H1 (cell line): Measurements from ENCODE around the gene MTR. TPM values are rescaled to one million over a fixed set of nuclear protein-coding genes. Genes with fewer than 3 reads are reported as not detected.

Experiments
- CTCF ChIA-PET: fragments of 300-600 bp; sonication (Branson Sonifier 250); formaldehyde crosslinking; loops from one replicate; lab custom pipeline; 2021; ENCODE audit not compliant: partially characterized antibody; lab: Charles Lee
- POLR2A ChIA-PET: fragments of 300-600 bp; sonication (Branson Sonifier 250); formaldehyde crosslinking; loops from one replicate; lab custom pipeline; 2021; ENCODE audit warnings: inconsistent platforms; ENCODE audit not compliant: partially characterized antibody; lab: Charles Lee
- DNase-seq, 2 experiments: peaks; one replicate each; pipeline versions ENCODE4 v3.0.0 to v3.0.0-alpha.2; 2010 to 2022; ENCODE audit warnings: low spot score in 2 of 2, low read depth in 1 of 2, mixed read lengths in 1 of 2
- FAIRE-seq: peaks from 2 replicates; lab custom pipeline; 2011; peaks lifted over from hg19 to GRCh38; lab: Jason Lieb, UNC
- H2AFZ ChIP-seq: 2 replicates; pipeline ENCODE4 v1.8.1; 2012; ENCODE audit warnings: low read length, inconsistent platforms
- H2AK5ac ChIP-seq: 2 replicates; pipeline ENCODE4 v1.6.1; 2013; ENCODE audit warnings: low read depth, low read length
- H2BK120ac ChIP-seq: replicated peaks from 2 replicates; pipeline ENCODE3; 2013; ENCODE audit warnings: low read depth, low read length, inconsistent platforms
- H2BK12ac ChIP-seq: 2 replicates; pipeline ENCODE4 v1.6.1; 2013; ENCODE audit warnings: low read depth, low read length
- H2BK15ac ChIP-seq: 2 replicates; pipeline ENCODE4 v1.6.1; 2013; ENCODE audit warnings: low read length
- H2BK20ac ChIP-seq: 2 replicates; pipeline ENCODE4 v1.6.1; 2013; ENCODE audit warnings: low read length
- H2BK5ac ChIP-seq: 2 replicates; pipeline ENCODE4 v1.6.1; 2013; ENCODE audit warnings: low read depth, low read length
- H3K14ac ChIP-seq: 2 replicates; pipeline ENCODE4 v1.6.1; 2013; ENCODE audit warnings: inconsistent platforms; ENCODE audit not compliant: insufficient read length
- H3K18ac ChIP-seq: 2 replicates; pipeline ENCODE4 v1.6.1; 2013; ENCODE audit warnings: low read length; ENCODE audit errors: extremely low read depth
- H3K23ac ChIP-seq: 2 replicates; pipeline ENCODE4 v1.6.1; 2013; ENCODE audit warnings: inconsistent platforms; ENCODE audit not compliant: insufficient read length
- H3K23me2 ChIP-seq: 2 replicates; pipeline ENCODE4 v1.6.1; 2013; ENCODE audit warnings: low read depth, low read length
- H3K27ac ChIP-seq: 2 replicates; pipeline ENCODE4 v1.6.1; 2011; ENCODE audit warnings: low read depth, low read length, inconsistent platforms
- H3K27me3 ChIP-seq, 4 experiments: replicated peaks in 1 of 4; 1 replicate in 1 of 4; 2 replicates in 3 of 4; pipeline versions ENCODE4 v1.6.1 to v1.8.1; 2011 to 2013; ENCODE audit warnings: low read length in 3 of 4, mild to moderate bottlenecking in 3 of 4, inconsistent platforms in 2 of 4, mixed read lengths in 2 of 4, moderate library complexity in 1 of 4; ENCODE audit not compliant: control insufficient read depth in 3 of 4, insufficient read depth in 3 of 4; ENCODE audit errors: extremely low read depth in 1 of 4
- H3K36me3 ChIP-seq, 4 experiments: 2 replicates each; pipeline versions ENCODE4 v1.6.1 to v1.8.1; 2011 to 2013; ENCODE audit warnings: mild to moderate bottlenecking in 4 of 4, low read length in 3 of 4, moderate library complexity in 2 of 4, control low read depth in 1 of 4, inconsistent platforms in 1 of 4; ENCODE audit not compliant: insufficient read depth in 4 of 4, control insufficient read depth in 2 of 4
- H3K4ac ChIP-seq: replicated peaks from 2 replicates; pipeline ENCODE3; 2013; ENCODE audit warnings: low read length, low read depth, mixed read lengths, inconsistent platforms; ENCODE audit not compliant: insufficient read length
- H3K4me1 ChIP-seq, 4 experiments: replicated peaks in 1 of 4; 1 replicate in 1 of 4; 2 replicates in 3 of 4; pipeline versions ENCODE4 v1.6.1 to v1.8.1; 2011 to 2013; ENCODE audit warnings: low read length in 3 of 4, inconsistent platforms in 2 of 4, mixed read lengths in 1 of 4; ENCODE audit not compliant: insufficient read depth in 4 of 4, control insufficient read depth in 3 of 4
- H3K4me2 ChIP-seq, 2 experiments: 2 replicates each; pipeline versions ENCODE4 v1.6.1 to v1.8.1; 2011 to 2013; ENCODE audit warnings: low read depth in 2 of 2, low read length in 2 of 2, control low read depth in 1 of 2, inconsistent platforms in 1 of 2, mild to moderate bottlenecking in 1 of 2; ENCODE audit not compliant: insufficient read depth in 1 of 2
- H3K4me3 ChIP-seq, 4 experiments: fragments of 200-600, 300-600 bp in 1 of 4; sonication (generic), shearing (Covaris generic), sonication (Bioruptor Twin) in 1 of 4; 2 replicates each; pipeline versions ENCODE4 v1.5.1 to v1.8.1; 2011 to 2016; ENCODE audit warnings: low read length in 4 of 4, low read depth in 3 of 4, control low read depth in 2 of 4, inconsistent platforms in 2 of 4, mild to moderate bottlenecking in 2 of 4, mixed read lengths in 1 of 4, moderate library complexity in 1 of 4; ENCODE audit not compliant: insufficient read depth in 2 of 4; ENCODE audit errors: extremely low read depth in 1 of 4
- H3K56ac ChIP-seq: replicated peaks from 2 replicates; pipeline ENCODE3; 2013; ENCODE audit warnings: low read depth, mild to moderate bottlenecking, mixed read lengths, low read length, inconsistent platforms; ENCODE audit not compliant: insufficient read length
- H3K79me1 ChIP-seq: 2 replicates; pipeline ENCODE4 v1.6.1; 2013; ENCODE audit warnings: low read depth, low read length, control low read depth
- H3K79me2 ChIP-seq, 2 experiments: 2 replicates each; pipeline versions ENCODE4 v1.6.1 to v1.8.1; 2012 to 2013; ENCODE audit warnings: low read length in 2 of 2, mild to moderate bottlenecking in 2 of 2, inconsistent platforms in 1 of 2; ENCODE audit not compliant: insufficient read depth in 2 of 2, control insufficient read depth in 1 of 2
- H3K9ac ChIP-seq, 4 experiments: replicated peaks in 1 of 4; 1 replicate in 1 of 4; 2 replicates in 3 of 4; pipeline versions ENCODE4 v1.6.1 to v1.8.1; 2011 to 2013; ENCODE audit warnings: low read depth in 3 of 4, low read length in 3 of 4, control low read depth in 2 of 4, mild to moderate bottlenecking in 2 of 4, moderate library complexity in 2 of 4, inconsistent platforms in 1 of 4; ENCODE audit errors: extremely low read depth in 1 of 4
- H3K9me3 ChIP-seq, 2 experiments: 2 replicates each; pipeline versions ENCODE4 v1.6.1 to v1.8.1; 2012 to 2013; ENCODE audit warnings: mild to moderate bottlenecking in 2 of 2, moderate library complexity in 2 of 2, control low read depth in 1 of 2, inconsistent platforms in 1 of 2, low read depth in 1 of 2, low read length in 1 of 2, mixed read lengths in 1 of 2; ENCODE audit not compliant: insufficient read depth in 2 of 2
- H4K20me1 ChIP-seq, 2 experiments: replicated peaks in 1 of 2; 2 replicates each; pipeline versions ENCODE3 to v1.8.1; 2011 to 2013; ENCODE audit warnings: inconsistent platforms in 2 of 2, low read length in 2 of 2, mild to moderate bottlenecking in 1 of 2; ENCODE audit not compliant: insufficient read depth in 2 of 2, control insufficient read depth in 1 of 2
- H4K5ac ChIP-seq: 2 replicates; pipeline ENCODE4 v1.6.1; 2013; ENCODE audit warnings: low read length, low read depth, mixed read lengths, inconsistent platforms; ENCODE audit not compliant: insufficient read length
- H4K8ac ChIP-seq: 2 replicates; pipeline ENCODE4 v1.8.0; 2013; ENCODE audit warnings: mild to moderate bottlenecking, moderate library complexity, low read length, inconsistent platforms; ENCODE audit not compliant: insufficient read depth; ENCODE audit errors: extremely low read depth
- H4K91ac ChIP-seq: replicated peaks from 2 replicates; pipeline ENCODE3; 2013; ENCODE audit warnings: low read length, mixed read lengths, inconsistent platforms; ENCODE audit not compliant: insufficient read length
- POLR2A ChIP-seq, 2 experiments: IDR thresholded peaks; 1 replicate in 1 of 2; 2 replicates in 1 of 2; pipeline ENCODE4 v1.6.1; 2011; ENCODE audit warnings: low read depth in 2 of 2, low read length in 2 of 2, mild to moderate bottlenecking in 2 of 2; ENCODE audit errors: control extremely low read depth in 1 of 2
- RNF2 ChIP-seq: fragments of 200-900, 300-1000 bp; sonication (generic); IDR thresholded peaks from 2 replicates; pipeline ENCODE4 v1.7.1; 2016; ENCODE audit warnings: borderline replicate concordance, low read depth, mild to moderate bottlenecking, antibody characterized with exemption, low read length; ENCODE audit not compliant: poor library complexity, severe bottlenecking; ENCODE audit errors: missing control alignments
- SIRT6 ChIP-seq: IDR thresholded peaks from one replicate; pipeline ENCODE4 v1.7.1; 2012; ENCODE audit warnings: low read length, inconsistent platforms
- WGBS, 2 experiments: shearing (Covaris generic) in 1 of 2; methylation state at CpG; one replicate each; pipeline versions ENCODE4 v1.1.6 to v1.1.7; 2013 to 2015; ENCODE audit warnings: low lambda C conversion rate in 2 of 2, mixed read lengths in 2 of 2, inconsistent platforms in 1 of 2, low coverage in 1 of 2, missing lambda C conversion rate in 1 of 2; ENCODE audit not compliant: insufficient replicate concordance in 2 of 2, insufficient coverage in 1 of 2, insufficient read length in 1 of 2; ENCODE audit errors: extremely low coverage in 1 of 2, missing lambda C conversion rate in 1 of 2; 5-methylcytosine and 5-hydroxymethylcytosine counted together
- polyA plus RNA-seq, 7 experiments: library from polyadenylated mRNA; depleted of rRNA in 3 of 7; stranded (reverse) in 5 of 7; unstranded in 2 of 7; fragments of >200 nt in 5 of 7; fragments of 200-250 nt in 2 of 7; gene quantifications; 1 replicate in 5 of 7; 2 replicates in 1 of 7; 4 replicates in 1 of 7; pipeline versions ENCODE4 v1.2.1 to v1.2.3, GENCODE V29; 2011 to 2013; ENCODE audit warnings: missing spikeins in 2 of 7, mixed read lengths in 2 of 7
- total RNA-seq: library from RNA; stranded (reverse); fragmentation: NEBNext Ultra II Directional; extraction: Animal tissue kit (Norgen Biotek cat#: 25700); gene quantifications from 2 replicates; pipeline ENCODE4 v1.2.1, GENCODE V29; 2021

The MTR gene
- total and polyA plus RNA-seq, 2 of the 8 experiments (the other 6 are each of a cell fraction or from before 2014, with no cell fraction given), result 4.8 to 27.4 TPM

DNA sequence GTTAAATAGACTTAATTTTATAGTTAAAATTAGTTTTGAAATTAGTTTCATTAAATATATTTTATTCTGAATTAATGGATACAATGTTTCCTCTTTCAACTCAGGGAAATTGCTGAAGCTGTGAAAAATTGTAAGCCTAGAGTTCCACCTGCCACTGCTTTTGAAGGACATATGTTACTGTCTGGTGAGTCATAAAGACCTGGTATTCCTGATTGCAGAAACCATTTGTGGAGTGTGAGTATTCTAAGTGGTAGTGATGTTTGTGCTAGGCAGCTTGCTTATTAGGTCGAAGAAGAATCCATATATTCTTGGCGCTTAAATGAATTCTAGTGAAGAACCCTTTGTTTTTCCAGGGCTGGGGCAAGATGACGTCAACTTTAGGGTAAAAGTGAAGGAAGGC lies 34.0 kb downstream of the MTR start:
- Histone ChIP-seq H3K4me1 (no peaks in the 10 kb centered on the region), H3K9ac (no peak overlapping the region), H3K23me2 (no peaks in the 10 kb centered on the region), H3K9me3 (no peaks in the 10 kb centered on the region), H3K14ac (no peak overlapping the region), H2BK5ac (no peak overlapping the region), H4K91ac (no peak overlapping the region), H2AK5ac (no peak overlapping the region), H2BK20ac (no peak overlapping the region), H3K4me2 (no peak overlapping the region), H4K8ac (no peak overlapping the region), H3K27ac (no peak overlapping the region), H3K18ac (no peak overlapping the region), H3K4ac (no peak overlapping the region), H3K4me3 (no peak overlapping the region), H2BK15ac (no peak overlapping the region), H2AFZ (no peak overlapping the region), H2BK12ac (no peak overlapping the region), H3K36me3 (peaks cover 0 to 42% (median 17%) of the 10 kb centered on the region in 4 experiments), H2BK120ac (no peak overlapping the region), H3K56ac (no peak overlapping the region), H3K23ac (no peak overlapping the region), H3K27me3 (no peaks in the 10 kb centered on the region), H4K20me1 (peaks cover 0 to 3% of the 10 kb centered on the region in 2 experiments), H3K79me2 (no peaks in the 10 kb centered on the region), H3K79me1 (no peaks in the 10 kb centered on the region), H4K5ac (no peak overlapping the region)
- POLR2A ChIA-PET, result no interaction called here
- FAIRE-seq (no peak), DNase-seq (no peak)
- TF ChIP-seq POLR2A (IDR thresholded peaks at IDR 0.05; ENCODE audit: control extremely low read depth in 1 of 2, low read depth in 2 of 2, low read length in 2 of 2) (no peak), RNF2 (no peak), SIRT6 (no peak)
- 87% methylated on average over 3 of the region's 3 CpGs; no CpG with 5 or more reads in 1 of the 2 experiments for WGBS, 2 experiments
- CTCF ChIA-PET, result interaction anchor here (0.6 to 0.9 kb wide), 2 partner anchors 227 to 591 kb away, joined by 3 read pairs; no protein-coding TSS in a partner anchor
